Gastrocnemius medialis (tissue), 4 donors: ENCODE results near the gene EPHA4. TPM values are rescaled to one million over a fixed set of nuclear protein-coding genes. Genes with fewer than 3 reads are reported as not detected.

Experiments used
- ATAC-seq, 2 donors: fragments of 150-250 bp; one replicate each; pipeline ENCODE4 v1.9.1; 2016
- DNase-seq, 2 donors: peaks; one replicate each; pipeline ENCODE4 v3.0.0-alpha.2; 2019
- H3K27ac ChIP-seq, 4 donors: fragments of 200-600 bp; sonication (generic); 1 replicate in 1 of 4; 2 replicates in 3 of 4; pipeline ENCODE4 v1.5.1; 2016 to 2018; ENCODE audit warnings: mild to moderate bottlenecking in 2 of 4, moderate library complexity in 1 of 4
- H3K27me3 ChIP-seq, 3 donors: fragments of 200-600 bp; sonication (generic) in 2 of 3; 1 replicate in 1 of 3; 2 replicates in 2 of 3; pipeline versions ENCODE4 v1.5.1 to v1.6.0; 2016 to 2019; ENCODE audit warnings: mild to moderate bottlenecking in 1 of 3, moderate library complexity in 1 of 3
- H3K36me3 ChIP-seq, 2 donors: fragments of 200-600 bp; sonication (generic) in 1 of 2; one replicate each; pipeline ENCODE4 v1.5.1; 2017 to 2018
- H3K4me1 ChIP-seq, 2 donors: fragments of 200-600 bp; sonication (generic) in 1 of 2; one replicate each; pipeline ENCODE4 v1.5.1; 2016 to 2017; ENCODE audit warnings: mild to moderate bottlenecking in 2 of 2
- H3K4me3 ChIP-seq, 4 donors: fragments of 200-600 bp; sonication (generic) in 3 of 4; 1 replicate in 1 of 4; 2 replicates in 3 of 4; pipeline ENCODE4 v1.5.1; 2016 to 2019; ENCODE audit warnings: mild to moderate bottlenecking in 2 of 4
- H3K9me3 ChIP-seq, 3 donors: fragments of 200-600 bp; sonication (generic) in 2 of 3; 1 replicate in 1 of 3; 2 replicates in 2 of 3; pipeline ENCODE4 v1.5.1; 2016 to 2019
- POLR2A ChIP-seq, 2 donors: fragments of 450-650 bp; IDR thresholded peaks; one replicate each; pipeline ENCODE4 v1.6.1; 2017; ENCODE audit warnings: antibody characterized with exemption in 2 of 2, mild to moderate bottlenecking in 2 of 2, moderate library complexity in 2 of 2
- in situ Hi-C, 4 donors: fragments of 200-750 bp; cut with MboI; loops; one replicate each; pipeline versions ENCODE4 v1.15.0 to v1.8.0; 2017; ENCODE audit warnings: low sequenced_read_pairs in 4 of 4
- intact Hi-C: fragments of 100-400 bp; cut with DNase I; formaldehyde crosslinking; loops from one replicate; pipeline ENCODE4 v1.15.1; 2023; ENCODE audit warnings: low total_unique reads
- total RNA-seq, 4 donors: library from RNA; depleted of rRNA; stranded (reverse); fragments of >200 nt; gene quantifications; one replicate each; pipeline versions ENCODE4 v1.1.0 to v1.2.3, GENCODE V29; 2016
- TF ChIP-seq, protein P1 (sequence below), 5 experiments: fragments of 450-650 bp in 3 of 5; fragments of 200-600 bp in 2 of 5; sonication (generic) in 2 of 5; IDR thresholded peaks in 4 of 5; conservative IDR thresholded peaks in 1 of 5; 1 replicate in 4 of 5; 2 replicates in 1 of 5; pipeline ENCODE4 v1.5.1; 2016 to 2019; ENCODE audit warnings: antibody characterized with exemption in 5 of 5, mild to moderate bottlenecking in 3 of 5, moderate library complexity in 3 of 5

Gene EPHA4
- total RNA-seq, 4 donors from 2014 or later, result 6.3 to 18.8 (median 13.0) TPM

- peaks cover under 1 to 4% of the 10 kb centered on the region in 2 donors for H3K4me1 ChIP-seq
- no peaks in the 10 kb centered on the region for H3K27me3 ChIP-seq
- no peaks in the 10 kb centered on the region for H3K9me3 ChIP-seq
- in situ Hi-C loops (no loop called here), intact Hi-C loops (loop anchor here (10.0 kb wide), 1 partner anchor 125 kb away; the partner anchor contains the start of gene EPHA4)
- no peak overlapping the region for H3K27ac ChIP-seq
- no peak overlapping the region for H3K4me3 ChIP-seq
- ATAC-seq (no peak), DNase-seq (no peak)
- H3K36me3 ChIP-seq, result no peaks in the 10 kb centered on the region
- TF ChIP-seq, protein P1, sequence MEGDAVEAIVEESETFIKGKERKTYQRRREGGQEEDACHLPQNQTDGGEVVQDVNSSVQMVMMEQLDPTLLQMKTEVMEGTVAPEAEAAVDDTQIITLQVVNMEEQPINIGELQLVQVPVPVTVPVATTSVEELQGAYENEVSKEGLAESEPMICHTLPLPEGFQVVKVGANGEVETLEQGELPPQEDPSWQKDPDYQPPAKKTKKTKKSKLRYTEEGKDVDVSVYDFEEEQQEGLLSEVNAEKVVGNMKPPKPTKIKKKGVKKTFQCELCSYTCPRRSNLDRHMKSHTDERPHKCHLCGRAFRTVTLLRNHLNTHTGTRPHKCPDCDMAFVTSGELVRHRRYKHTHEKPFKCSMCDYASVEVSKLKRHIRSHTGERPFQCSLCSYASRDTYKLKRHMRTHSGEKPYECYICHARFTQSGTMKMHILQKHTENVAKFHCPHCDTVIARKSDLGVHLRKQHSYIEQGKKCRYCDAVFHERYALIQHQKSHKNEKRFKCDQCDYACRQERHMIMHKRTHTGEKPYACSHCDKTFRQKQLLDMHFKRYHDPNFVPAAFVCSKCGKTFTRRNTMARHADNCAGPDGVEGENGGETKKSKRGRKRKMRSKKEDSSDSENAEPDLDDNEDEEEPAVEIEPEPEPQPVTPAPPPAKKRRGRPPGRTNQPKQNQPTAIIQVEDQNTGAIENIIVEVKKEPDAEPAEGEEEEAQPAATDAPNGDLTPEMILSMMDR (IDR thresholded peaks at IDR 0.05 in 4 of 5, conservative IDR thresholded peaks at IDR 0.05 in 1 of 5), result no peak
- TF ChIP-seq POLR2A (IDR thresholded peaks at IDR 0.05), result no peak
Measured at GRCh38 chr2:221449406-221449805, 122.7 kb downstream of the EPHA4 start.

- no peak overlapping the region for H3K27ac ChIP-seq
- TF ChIP-seq POLR2A (IDR thresholded peaks at IDR 0.05), result no peak
- TF ChIP-seq, protein P1 (IDR thresholded peaks at IDR 0.05 in 4 of 5, conservative IDR thresholded peaks at IDR 0.05 in 1 of 5), result no peak
- no peaks in the 10 kb centered on the region for H3K36me3 ChIP-seq
- H3K27me3 ChIP-seq, result no peaks in the 10 kb centered on the region
- H3K9me3 ChIP-seq, result no peaks in the 10 kb centered on the region
- intact Hi-C loops (loop anchor here (10.0 kb wide), 1 partner anchor 126 kb away; the partner anchor contains the start of gene EPHA4), in situ Hi-C loops (no loop called here)
- DNase-seq (no peak), ATAC-seq (no peak)
- H3K4me3 ChIP-seq, result no peak overlapping the region
- H3K4me1 ChIP-seq, result peaks cover 5 to 9% of the 10 kb centered on the region in 2 donors
Measured at GRCh38 chr2:221448844-221449390, 123.2 kb downstream of the EPHA4 start.

DNA sequence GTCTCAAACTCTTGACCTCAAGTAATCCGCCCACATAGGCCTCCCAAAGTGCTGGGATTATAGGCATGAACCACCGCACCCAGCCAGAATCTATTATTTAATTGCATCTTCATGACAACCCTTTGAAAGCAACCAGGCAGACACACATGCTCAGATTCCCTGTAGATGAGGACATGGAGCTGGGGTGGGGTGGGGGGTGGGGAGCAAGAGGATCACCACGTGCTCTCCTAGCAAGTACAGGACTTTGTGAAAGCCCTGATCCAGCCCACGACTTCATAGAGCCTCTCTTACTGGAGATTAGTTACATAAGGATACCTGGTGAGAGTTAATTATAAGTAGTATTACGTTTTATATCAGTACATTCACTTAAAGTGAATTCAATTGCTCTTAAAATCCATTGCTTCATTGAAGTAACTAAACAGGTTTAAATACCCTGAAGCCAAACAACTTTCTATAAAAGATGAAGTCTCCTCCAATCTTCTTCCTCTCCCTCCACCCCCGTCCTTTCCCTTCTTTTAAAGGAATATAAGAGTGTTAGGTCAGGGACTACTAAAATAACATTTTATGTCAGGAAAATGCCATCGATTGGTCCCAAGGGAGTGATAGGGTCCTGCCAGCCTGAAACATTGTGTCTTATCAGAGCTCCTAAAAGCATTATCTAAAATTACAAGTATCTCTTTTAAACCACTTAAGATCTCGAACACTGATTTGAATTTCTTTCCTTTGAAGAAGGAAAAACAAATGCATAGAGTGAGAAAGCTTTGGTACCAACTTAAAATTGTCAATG lies 123.9 kb downstream of the EPHA4 start:
- no peak for ATAC-seq
- no peaks in the 10 kb centered on the region for H3K36me3 ChIP-seq
- H3K4me3 ChIP-seq, result no peak overlapping the region
- in situ Hi-C loops (no loop called here), intact Hi-C loops (loop anchor here (10.0 kb wide), 1 partner anchor 127 kb away; the partner anchor contains the start of gene EPHA4)
- no peaks in the 10 kb centered on the region for H3K27me3 ChIP-seq
- DNase-seq, result no peak
- H3K4me1 ChIP-seq, result peaks cover 7 to 16% of the 10 kb centered on the region in 2 donors
- no peak for TF ChIP-seq POLR2A (IDR thresholded peaks at IDR 0.05)
- TF ChIP-seq, protein P1 (IDR thresholded peaks at IDR 0.05 in 4 of 5, conservative IDR thresholded peaks at IDR 0.05 in 1 of 5), result no peak
- H3K9me3 ChIP-seq, result no peaks in the 10 kb centered on the region
- no peak overlapping the region for H3K27ac ChIP-seq

GRCh38 chr2:221447310-221447709 lies 124.8 kb downstream of the EPHA4 start:
- ATAC-seq, result no peak
- no peaks in the 10 kb centered on the region for H3K9me3 ChIP-seq

More at GRCh38 chr2:221447310-221447709, 124.8 kb downstream of the EPHA4 start:
- H3K4me3 ChIP-seq, result no peak overlapping the region
- intact Hi-C loops, result loop anchor here (10.0 kb wide), 1 partner anchor 127 kb away; the partner anchor contains the start of gene EPHA4
- no peak overlapping the region for H3K27ac ChIP-seq
- no peak for DNase-seq
- H3K36me3 ChIP-seq, result no peaks in the 10 kb centered on the region
- in situ Hi-C loops, result no loop called here
- H3K4me1 ChIP-seq, result peaks cover 7 to 16% of the 10 kb centered on the region in 2 donors
- TF ChIP-seq POLR2A (IDR thresholded peaks at IDR 0.05), result no peak
- TF ChIP-seq, protein P1 (IDR thresholded peaks at IDR 0.05 in 4 of 5, conservative IDR thresholded peaks at IDR 0.05 in 1 of 5), result no peak
- H3K27me3 ChIP-seq, result no peaks in the 10 kb centered on the region
